Measurements from ENCODE around the gene GRSF1. TPM values are rescaled to one million over a fixed set of nuclear protein-coding genes. Genes with fewer than 3 reads are reported as not detected.
A peak's percentile ranks its signal among the peaks of the same experiment; 100 is the strongest.

Gene GRSF1
- total and polyA plus RNA-seq, 10 donors = 31.1 to 48.2 (median 39.6) TPM

- H3K9me3 ChIP-seq = no peaks in the 10 kb centered on the region
- 67 to 93% (median 81%) methylated on average over 3 of the region's 3 CpGs for WGBS, 5 donors
- H3K4me1 ChIP-seq = peaks cover 0 to 19% (median 0%) of the 10 kb centered on the region in 6 donors
- no peak for DNase-seq
- TF ChIP-seq POLR2A (IDR thresholded peaks at IDR 0.05) = no peak
- H3K27ac ChIP-seq = peak overlapping the region in 1 of 8 donors; percentile 25
- H3K4me3 ChIP-seq = no peak overlapping the region
- intact Hi-C loops (cut with DNase I; ENCODE audit: low total_unique reads) = no loop called here
- H3K27me3 ChIP-seq (replicated peaks in 1 of 7) = no peaks in the 10 kb centered on the region
- H3K36me3 ChIP-seq = peaks cover 3 to 62% (median 49%) of the 10 kb centered on the region in 6 donors
Observed at GRCh38 chr4:70818921-70819320, 20.8 kb downstream of the GRSF1 start.

- intact Hi-C loops (cut with DNase I; ENCODE audit: low total_unique reads) = no loop called here
- Histone ChIP-seq H3K36me3 (peaks cover 3 to 56% (median 43%) of the 10 kb centered on the region in 6 donors), H3K4me1 (peaks cover 0 to 19% (median 0%) of the 10 kb centered on the region in 6 donors), H3K9me3 (no peaks in the 10 kb centered on the region), H3K27me3 (replicated peaks in 1 of 7) (no peaks in the 10 kb centered on the region), H3K4me3 (no peak overlapping the region), H3K27ac (peak overlapping the region in 3 of 8 donors; percentile 6 to 25 (median 15))
- no peak for DNase-seq
- WGBS, 5 donors = 47 to 73% (median 59%) methylated on average over 5 of the region's 5 CpGs
- no peak for TF ChIP-seq POLR2A (IDR thresholded peaks at IDR 0.05)
- peak in 1 of 3 donors; percentile 25 for TF ChIP-seq POLR2AphosphoS5 (IDR thresholded peaks at IDR 0.05)
- TF ChIP-seq, protein P1, sequence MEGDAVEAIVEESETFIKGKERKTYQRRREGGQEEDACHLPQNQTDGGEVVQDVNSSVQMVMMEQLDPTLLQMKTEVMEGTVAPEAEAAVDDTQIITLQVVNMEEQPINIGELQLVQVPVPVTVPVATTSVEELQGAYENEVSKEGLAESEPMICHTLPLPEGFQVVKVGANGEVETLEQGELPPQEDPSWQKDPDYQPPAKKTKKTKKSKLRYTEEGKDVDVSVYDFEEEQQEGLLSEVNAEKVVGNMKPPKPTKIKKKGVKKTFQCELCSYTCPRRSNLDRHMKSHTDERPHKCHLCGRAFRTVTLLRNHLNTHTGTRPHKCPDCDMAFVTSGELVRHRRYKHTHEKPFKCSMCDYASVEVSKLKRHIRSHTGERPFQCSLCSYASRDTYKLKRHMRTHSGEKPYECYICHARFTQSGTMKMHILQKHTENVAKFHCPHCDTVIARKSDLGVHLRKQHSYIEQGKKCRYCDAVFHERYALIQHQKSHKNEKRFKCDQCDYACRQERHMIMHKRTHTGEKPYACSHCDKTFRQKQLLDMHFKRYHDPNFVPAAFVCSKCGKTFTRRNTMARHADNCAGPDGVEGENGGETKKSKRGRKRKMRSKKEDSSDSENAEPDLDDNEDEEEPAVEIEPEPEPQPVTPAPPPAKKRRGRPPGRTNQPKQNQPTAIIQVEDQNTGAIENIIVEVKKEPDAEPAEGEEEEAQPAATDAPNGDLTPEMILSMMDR (IDR thresholded peaks at IDR 0.05 in 8 of 11, conservative IDR thresholded peaks at IDR 0.05 in 3 of 11) = no peak
Observed at GRCh38 chr4:70818173-70818855, 21.4 kb downstream of the GRSF1 start.

DNA sequence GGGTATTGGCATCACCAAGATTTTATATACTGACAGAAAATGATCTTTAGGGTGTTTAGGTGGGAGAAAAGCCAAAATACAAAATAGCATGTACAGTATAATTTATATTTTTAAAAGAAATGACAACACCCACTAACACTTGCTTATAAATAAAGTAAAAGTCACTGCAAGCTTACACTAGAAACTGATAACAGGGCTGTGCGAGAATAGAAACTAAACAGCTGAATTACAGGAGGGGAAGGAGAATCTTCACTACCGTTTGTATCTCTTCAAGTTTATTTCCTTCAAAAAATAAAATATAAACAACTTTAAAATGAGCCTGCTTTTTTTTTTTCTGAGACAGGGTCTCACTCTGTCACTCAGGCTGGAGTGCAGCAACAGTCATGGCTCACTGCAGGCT is 22.8 kb downstream of the GRSF1 start:
- Histone ChIP-seq H3K4me3 (no peak overlapping the region), H3K4me1 (peaks cover 0 to 19% (median 0%) of the 10 kb centered on the region in 6 donors), H3K27ac (no peak overlapping the region), H3K27me3 (replicated peaks in 1 of 7) (no peaks in the 10 kb centered on the region), H3K9me3 (no peaks in the 10 kb centered on the region), H3K36me3 (peaks cover 3 to 42% (median 30%) of the 10 kb centered on the region in 6 donors)
- TF ChIP-seq POLR2A (IDR thresholded peaks at IDR 0.05) (no peak), POLR2AphosphoS5 (IDR thresholded peaks at IDR 0.05) (no peak)
- TF ChIP-seq, protein P1 (IDR thresholded peaks at IDR 0.05 in 8 of 11, conservative IDR thresholded peaks at IDR 0.05 in 3 of 11) = no peak
- intact Hi-C loops (cut with DNase I; ENCODE audit: low total_unique reads) = no loop called here
- no peak for DNase-seq
- 43 to 53% (median 48%) methylated on average over 2 of the region's 2 CpGs for WGBS, 5 donors

- H3K27me3 ChIP-seq (replicated peaks in 1 of 7) = no peaks in the 10 kb centered on the region
- DNase-seq = no peak
- TF ChIP-seq POLR2AphosphoS5 (IDR thresholded peaks at IDR 0.05) (no peak), POLR2A (IDR thresholded peaks at IDR 0.05) (no peak)
- TF ChIP-seq, protein P1 (IDR thresholded peaks at IDR 0.05 in 8 of 11, conservative IDR thresholded peaks at IDR 0.05 in 3 of 11) = no peak
- H3K4me3 ChIP-seq = no peak overlapping the region
- H3K36me3 ChIP-seq = peaks cover 3 to 27% (median 19%) of the 10 kb centered on the region in 6 donors
- intact Hi-C loops (cut with DNase I; ENCODE audit: low total_unique reads) = no loop called here
- no peaks in the 10 kb centered on the region for H3K9me3 ChIP-seq
- no peak overlapping the region for H3K27ac ChIP-seq
- H3K4me1 ChIP-seq = peaks cover 0 to 19% (median 0%) of the 10 kb centered on the region in 6 donors
- WGBS, 5 donors = 86 to 100% (median 97%) methylated on average over 1 of the region's 1 CpG
Observed at GRCh38 chr4:70815370-70815769, 24.3 kb downstream of the GRSF1 start.

All from spleen (tissue), 11 donors.